Measurements from ENCODE around the gene NDUFS7. TPM values are rescaled to one million over a fixed set of nuclear protein-coding genes. Genes with fewer than 3 reads are reported as not detected.
"Not testable (repeated sequence)": the region's sequence is repeated elsewhere in the genome, so short reads cannot be mapped to it uniquely, and the experiment has no call there.

The NDUFS7 gene
- total RNA-seq, 1 donor from 2014 or later = 56.8 TPM

- no peak for DNase-seq (ENCODE audit: low read depth)
These were observed 34.2 kb downstream of the NDUFS7 start for GRCh38 chr19:1417681-1418495.

GRCh38 chr19:1418496-1418775, 34.7 kb downstream of the NDUFS7 start:
- no peak for DNase-seq (ENCODE audit: low read depth)

- no peak for DNase-seq (ENCODE audit: low read depth)
These were observed 35.4 kb downstream of the NDUFS7 start for GRCh38 chr19:1418951-1419738.

GRCh38 chr19:1420085-1420484, 36.4 kb downstream of the NDUFS7 start:
- DNase-seq (ENCODE audit: low read depth) = not testable (repeated sequence)

DNA sequence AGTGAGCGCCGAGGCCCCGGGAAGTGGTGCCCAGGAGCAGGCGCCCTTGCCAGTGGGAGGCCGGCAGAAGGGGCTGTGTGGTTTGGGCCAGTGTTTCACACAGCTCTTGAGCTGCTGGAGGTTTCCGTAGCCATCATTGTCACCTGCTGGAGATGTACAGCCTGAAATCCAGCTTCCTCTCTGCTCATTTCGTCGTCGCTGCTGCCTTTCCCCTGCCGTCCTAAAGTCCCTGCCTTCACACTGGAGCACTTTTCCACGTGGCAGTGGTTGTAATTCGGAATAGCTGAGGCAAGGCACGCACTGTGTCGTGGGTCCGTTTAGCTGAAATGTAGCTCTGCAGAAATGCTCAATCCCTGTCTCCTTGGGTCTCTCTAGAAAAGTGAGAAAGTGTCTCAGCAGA, 36.9 kb downstream of the NDUFS7 start:
- no peak for DNase-seq (ENCODE audit: low read depth)

DNA sequence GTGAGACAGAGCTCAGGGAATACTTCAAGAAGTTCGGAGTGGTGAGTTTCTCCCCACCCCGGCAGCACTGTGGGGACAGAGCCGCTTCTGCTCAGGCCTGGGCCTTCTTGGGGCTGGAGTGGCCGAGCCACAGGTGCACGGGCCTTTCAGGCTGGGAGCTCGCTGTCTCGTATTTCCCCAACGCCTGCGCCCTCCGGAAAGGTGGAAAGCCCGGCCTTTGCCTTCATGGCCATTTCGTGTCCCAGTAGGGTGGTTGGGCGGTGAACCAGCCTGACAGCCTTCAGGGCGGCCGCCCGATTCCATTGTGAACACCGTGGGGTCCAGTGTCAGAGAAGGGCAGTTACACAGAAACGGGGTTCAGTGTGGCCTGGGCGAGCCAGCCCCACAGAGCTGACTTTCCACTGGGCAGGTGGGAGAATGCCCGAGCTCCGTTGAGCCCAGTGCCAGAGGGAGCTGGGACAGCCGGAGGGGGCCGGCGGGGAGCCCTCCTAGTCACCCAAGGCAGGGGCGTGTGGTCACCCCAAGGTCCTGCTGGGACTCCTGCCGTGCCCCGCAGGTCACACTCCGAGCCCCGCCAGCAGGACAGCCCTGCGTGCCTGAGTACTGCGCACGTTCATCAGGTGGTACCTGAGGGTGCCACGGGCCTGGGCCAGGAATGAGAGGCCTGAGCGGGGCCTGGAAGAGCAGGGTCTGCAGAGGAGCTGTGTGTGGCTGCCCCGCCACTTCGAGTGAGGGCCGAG, 37.7 kb downstream of the NDUFS7 start:
- DNase-seq (ENCODE audit: low read depth) = no peak

- DNase-seq (ENCODE audit: low read depth) = no peak
These were observed 38.2 kb downstream of the NDUFS7 start for GRCh38 chr19:1421958-1422305.

- DNase-seq (ENCODE audit: low read depth) = no peak
These were observed 38.7 kb downstream of the NDUFS7 start for GRCh38 chr19:1422360-1422759.

DNA sequence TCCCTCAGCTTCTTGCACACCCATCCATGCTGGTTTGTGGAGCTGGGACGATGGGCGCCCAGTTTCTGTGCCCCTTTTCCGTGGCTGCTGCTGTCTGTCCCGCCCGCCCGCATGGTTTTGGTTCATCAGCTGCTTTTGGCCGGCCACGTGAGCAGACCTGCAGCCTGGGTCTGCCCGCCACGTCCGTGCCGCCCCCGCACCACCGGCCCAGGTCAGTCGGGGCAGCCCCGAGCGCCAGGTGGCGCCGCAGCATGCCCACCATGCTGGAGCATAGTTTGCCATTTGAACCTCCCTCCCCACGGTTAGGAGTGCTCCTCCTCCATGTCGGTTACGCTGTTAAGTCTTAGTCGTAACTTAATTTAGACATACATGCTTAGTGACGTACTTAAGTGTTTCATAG, 39.2 kb downstream of the NDUFS7 start:
- no peak for DNase-seq (ENCODE audit: low read depth)

DNA sequence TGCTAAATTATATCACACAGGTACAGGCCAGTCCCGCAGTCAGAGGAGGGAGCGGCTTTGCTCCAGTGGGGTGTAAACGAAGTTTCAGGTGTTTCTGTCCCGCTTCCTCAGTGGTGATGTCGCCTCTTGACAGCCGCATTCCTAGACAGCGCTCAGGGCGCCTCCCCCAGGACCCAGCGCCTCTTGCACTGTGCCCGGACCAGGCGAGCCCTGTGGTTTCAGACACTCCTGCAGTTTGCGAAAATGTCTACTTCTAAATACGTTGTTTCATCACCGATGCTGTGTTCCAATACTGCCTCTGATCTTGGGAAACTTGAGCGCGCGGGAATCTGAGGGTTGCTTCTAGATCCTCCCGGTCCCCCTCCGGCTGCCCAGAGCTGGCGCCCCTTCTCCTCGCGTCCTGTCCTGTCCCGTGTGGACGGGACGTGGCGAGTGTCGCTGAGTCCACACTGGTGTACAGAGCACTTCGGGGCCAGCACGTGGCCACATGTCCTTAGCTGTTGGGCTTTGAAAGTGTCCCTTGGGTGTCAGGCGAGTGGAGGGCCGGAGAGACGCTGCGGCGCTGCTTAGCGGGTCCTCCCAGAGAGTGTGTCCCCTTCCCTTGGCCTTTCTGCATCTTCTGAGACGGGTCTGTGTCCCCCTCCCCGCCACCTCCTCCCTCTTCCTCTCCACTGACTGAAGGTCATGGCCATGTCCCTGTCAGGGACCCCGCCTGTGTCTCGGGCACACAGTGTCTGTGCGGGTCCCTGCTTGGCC, 39.9 kb downstream of the NDUFS7 start:
- DNase-seq (ENCODE audit: low read depth) = no peak

DNA sequence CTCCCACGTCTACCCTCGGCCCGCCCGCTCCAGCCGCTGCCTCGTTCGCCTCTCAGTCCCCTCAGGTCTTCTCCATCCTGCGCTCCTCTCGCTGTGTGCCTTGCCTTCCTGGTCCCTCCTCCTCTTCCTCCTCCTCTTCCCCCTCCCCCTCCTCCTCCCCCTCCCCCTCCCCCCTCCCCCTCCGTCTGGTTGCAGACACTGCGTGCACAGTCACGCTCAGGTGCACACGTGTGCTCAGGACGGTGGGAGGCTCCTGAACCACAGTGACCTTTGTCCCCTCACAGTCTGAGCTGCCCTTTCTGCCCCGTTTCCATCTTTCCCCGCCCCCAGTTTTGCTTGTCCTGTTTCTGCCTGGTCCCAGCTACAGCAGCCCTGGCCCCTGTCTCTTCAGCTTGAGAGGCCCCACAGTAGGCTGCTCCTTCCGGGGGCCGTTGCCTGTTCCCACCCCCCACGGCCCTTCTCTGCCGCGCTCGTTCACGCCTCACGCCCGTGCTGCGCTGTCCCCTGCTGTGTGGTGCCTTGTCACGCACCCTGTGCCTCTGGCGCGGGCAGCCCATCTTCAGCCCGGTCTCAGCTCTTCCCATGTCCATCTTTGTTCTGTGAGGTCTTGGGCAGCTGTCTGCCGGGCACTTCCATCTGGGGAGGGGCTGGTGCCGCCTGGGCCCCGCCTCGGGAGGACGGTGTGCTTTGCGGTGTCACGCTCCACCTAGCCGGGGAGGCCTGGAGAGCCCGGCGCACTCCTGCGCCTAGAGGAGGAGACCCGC, 40.7 kb downstream of the NDUFS7 start:
- no peak for DNase-seq (ENCODE audit: low read depth)

DNA sequence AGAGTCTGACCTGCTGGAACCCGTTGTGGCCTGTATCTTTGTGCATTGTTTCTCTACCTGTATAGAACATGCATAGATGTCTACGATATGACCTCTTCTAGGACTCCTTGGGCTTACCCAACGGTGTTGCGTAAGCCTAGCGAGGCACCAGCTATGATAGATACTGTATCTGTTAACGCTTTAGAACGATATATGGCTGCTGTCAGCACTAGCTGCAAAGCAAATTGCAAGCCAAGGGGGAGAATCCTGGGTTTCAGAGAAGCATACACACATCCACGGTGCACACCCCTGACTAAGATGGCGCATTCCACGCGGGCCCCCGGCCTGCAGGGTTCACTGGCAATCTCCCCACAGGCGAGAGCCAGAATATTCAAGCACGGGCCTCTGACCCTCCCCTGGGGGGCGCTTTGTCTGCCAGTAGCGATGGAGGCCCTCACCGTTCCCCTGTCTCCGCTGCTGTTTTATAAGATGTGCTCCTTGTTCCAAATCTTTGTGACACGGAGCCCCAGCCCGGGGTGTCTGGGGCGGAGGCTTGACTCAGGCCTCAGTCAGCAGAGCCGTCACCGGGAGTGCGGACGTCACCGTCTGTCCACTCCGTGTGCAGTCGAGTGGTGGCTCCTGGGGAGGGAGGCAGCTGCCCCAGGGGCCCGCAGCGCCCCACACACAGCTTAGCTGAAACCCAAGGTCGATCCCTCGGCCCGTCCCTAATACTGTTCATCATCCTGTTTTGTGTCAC, 41.6 kb downstream of the NDUFS7 start:
- DNase-seq (ENCODE audit: low read depth) = no peak

DNA sequence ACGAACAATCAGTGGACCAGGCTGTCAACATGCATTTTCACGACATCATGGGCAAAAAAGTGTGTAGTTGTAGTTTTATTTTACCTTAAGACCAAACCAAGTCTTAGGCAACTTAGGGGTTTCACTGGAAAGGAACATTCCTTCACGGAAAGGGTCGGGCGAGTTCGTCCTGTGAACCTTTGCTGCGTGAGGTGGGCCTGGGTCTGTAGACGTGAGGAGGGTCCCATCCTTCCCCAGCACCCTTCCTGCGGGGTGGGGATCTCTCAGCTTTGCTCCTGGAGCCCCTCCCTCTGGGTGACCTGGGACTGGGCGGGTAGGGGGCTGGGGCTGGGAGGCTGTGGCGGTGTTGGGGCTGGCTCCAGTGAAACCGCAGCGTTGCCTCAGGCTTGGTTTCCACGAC, 42.2 kb downstream of the NDUFS7 start:
- DNase-seq (ENCODE audit: low read depth) = no peak

GRCh38 chr19:1426736-1427135, 43.0 kb downstream of the NDUFS7 start:
- DNase-seq (ENCODE audit: low read depth) = no peak

- DNase-seq (ENCODE audit: low read depth) = no peak
These were observed 43.7 kb downstream of the NDUFS7 start for GRCh38 chr19:1427221-1427920.

GRCh38 chr19:1428738-1429391, 45.2 kb downstream of the NDUFS7 start:
- no peak for DNase-seq (ENCODE audit: low read depth)

- DNase-seq (ENCODE audit: low read depth) = no peak
These were observed 46.0 kb downstream of the NDUFS7 start for GRCh38 chr19:1429750-1430149.

DNA sequence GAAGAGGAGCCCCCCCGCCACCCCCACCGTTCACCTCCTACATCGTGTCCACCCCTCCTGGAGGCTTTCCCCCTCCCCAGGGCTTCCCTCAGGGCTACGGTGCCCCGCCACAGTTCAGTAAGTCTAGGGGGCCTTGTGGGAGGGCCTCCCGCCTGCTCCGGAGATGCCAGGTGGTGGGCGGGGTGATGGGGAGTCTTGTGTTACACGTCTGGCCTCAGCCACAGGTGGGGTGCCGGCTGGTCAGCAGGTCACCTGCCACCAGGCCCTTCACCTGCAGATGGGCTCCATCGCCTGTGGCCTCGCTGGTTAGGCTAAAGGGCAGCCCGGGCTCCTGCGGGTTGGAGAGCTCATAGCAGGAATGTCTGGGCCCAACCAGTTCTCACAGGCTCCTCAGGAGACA, 46.5 kb downstream of the NDUFS7 start:
- no peak for DNase-seq (ENCODE audit: low read depth)

DNA sequence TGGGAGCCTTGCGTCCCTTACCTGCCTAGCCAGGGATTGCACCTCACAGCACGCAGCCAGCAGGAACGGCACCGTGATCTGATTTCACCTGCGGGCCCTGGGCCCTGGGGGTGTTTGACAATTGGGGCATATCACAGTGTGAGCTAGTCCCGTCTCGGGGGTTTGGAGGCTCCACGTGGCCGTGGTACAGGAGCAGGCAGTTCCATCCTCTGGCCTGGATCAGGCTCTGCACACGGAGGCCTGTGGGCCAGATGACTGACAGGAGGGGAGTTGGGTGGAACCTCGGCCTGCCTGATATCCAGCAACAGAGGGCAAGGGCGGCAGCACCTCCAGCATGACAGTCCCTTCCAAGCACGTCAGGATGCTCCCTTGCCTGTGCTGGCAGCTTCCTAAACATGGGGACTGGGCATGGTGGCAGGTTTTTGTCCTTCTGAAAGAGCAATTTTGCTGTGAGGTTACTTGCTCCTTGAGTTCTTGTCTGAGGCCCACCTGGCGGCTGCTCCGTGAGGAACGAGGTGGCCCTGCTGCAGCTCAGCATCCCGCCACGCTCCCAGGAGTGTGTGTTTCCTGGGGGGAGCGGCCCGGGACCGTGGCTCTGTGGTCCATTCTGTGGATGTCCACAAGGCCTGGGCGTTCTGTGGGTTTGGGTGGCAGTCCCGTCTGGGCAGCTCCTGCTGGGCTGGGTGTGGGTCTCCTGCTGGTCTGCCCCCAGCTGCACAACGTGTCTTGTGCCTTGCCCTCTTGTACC, 48.2 kb downstream of the NDUFS7 start:
- DNase-seq (ENCODE audit: low read depth) = no peak

Measured in renal cortical epithelial cell (primary cell).